Endometrial microvascular endothelial cells (primary cell): ENCODE data around the gene SLC15A1. TPM values are rescaled to one million over a fixed set of nuclear protein-coding genes. Genes with fewer than 3 reads are reported as not detected.

Experiments
- in situ Hi-C: cut with HindIII; loops from 2 replicates; pipeline ENCODE4 v1.10.0; 2017; ENCODE audit warnings: low sequenced_read_pairs, low pct_unique_long_range_greater_than_20kb; ENCODE audit errors: inconsistent ontology term
- total RNA-seq: library from RNA; depleted of rRNA; stranded (reverse); fragments of >200 nt; gene quantifications from one replicate; pipeline ENCODE4 v1.2.3, GENCODE V29; 2015; ENCODE audit errors: inconsistent ontology term

The SLC15A1 gene
- total RNA-seq, 1 donor from 2014 or later = not detected

DNA sequence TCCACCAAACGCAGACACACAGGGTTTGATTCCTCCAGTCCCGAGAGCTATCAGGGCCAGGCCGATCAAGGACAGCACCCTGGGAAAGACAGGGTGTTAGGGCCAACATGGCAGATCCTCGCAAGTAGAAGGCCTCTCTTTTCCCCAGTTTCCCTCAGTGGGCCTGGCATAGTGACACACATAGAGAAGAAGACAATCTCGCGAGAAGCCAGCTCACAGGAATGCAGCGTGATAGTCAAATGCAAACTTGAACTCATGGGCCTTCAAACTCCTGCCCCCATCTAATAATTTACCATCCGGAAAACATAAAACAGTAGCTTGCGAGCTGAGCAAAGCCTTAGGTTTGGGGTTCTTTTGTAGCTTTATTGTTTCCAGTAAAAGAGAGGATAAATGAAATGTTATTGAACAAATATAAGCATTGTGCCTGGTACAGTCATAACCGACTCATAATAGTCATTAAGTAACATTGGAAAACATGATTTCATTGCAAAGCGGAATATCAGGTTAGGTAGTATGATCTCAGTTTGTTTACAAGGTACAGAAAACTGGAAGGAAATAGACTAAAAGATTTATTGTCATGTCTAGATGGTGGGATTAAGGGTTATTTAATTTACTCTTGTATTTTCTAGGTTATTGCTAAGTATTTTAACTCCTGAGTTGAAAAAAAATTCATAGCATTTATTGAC, 30.5 kb downstream of the SLC15A1 start:
- in situ Hi-C loops = no loop called here

DNA sequence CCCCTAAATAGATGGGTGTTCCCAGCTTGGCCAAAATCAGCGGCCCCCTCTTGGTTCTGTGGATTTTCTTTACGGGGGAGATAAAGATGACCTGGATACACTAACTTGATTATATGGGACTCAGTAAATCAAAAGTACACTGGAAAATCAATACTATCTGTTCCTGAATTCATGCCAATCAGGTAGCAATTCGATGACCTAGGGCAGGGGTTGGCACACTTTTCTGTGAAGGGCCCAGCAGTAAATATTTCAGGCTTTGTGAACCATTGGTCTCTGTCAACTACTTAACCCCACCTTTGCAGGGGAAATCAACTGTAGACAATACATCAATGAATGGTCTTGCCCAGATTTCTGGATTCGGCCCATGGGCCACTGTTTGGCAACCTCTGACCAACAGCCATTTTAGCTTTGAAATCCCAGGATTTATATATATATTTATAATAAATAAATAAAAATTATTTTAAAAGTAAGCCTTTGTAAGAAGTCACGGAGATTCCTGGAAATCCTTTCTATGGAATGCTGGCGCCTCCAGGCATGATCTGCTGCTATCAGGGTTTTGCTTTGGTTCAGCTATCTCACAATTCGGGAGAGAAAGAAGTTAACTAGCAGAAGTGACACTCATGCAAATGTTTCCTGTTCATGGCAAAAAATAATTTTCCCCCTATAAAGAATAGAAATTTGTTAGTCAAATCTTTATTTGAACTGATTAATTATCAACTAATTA, 32.8 kb downstream of the SLC15A1 start:
- in situ Hi-C loops = no loop called here

DNA sequence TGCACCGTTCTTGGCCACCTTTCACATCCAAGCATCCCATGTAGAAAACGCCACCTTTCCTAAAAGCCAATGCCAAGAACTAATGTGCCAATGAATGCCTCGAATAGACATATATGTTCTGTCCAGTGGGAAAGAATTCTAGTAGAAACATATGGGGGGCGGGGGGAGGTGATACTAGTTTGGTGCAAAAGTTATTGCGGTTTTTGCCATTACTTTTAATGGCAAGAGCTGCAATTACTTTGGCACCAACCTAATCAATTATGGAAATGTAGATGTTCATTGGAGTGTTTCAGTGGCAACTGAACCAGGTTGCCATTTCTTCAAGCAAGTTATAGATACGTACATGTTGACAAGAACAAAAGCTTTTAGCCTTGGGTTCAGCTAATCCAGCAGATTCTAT, 34.6 kb downstream of the SLC15A1 start:
- in situ Hi-C loops = no loop called here

DNA sequence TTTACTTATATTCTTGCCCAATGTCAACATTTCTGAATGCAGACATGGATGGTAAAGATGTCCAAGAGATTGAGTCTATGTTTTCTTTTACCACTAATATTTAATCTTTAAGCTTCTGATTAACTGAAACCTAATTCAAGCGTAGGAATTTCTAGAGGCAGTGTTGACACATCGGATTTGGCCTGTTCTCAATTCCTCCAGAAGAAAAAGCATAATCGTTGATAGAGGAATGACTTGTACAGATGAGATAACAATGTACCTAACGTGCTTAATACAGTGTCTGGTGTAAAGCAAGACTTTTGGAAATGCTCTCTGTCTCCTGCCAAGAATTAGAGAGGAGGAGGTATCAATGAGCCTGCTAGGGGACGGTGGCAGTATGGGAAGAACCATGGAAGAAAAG, 35.2 kb downstream of the SLC15A1 start:
- in situ Hi-C loops = no loop called here

DNA sequence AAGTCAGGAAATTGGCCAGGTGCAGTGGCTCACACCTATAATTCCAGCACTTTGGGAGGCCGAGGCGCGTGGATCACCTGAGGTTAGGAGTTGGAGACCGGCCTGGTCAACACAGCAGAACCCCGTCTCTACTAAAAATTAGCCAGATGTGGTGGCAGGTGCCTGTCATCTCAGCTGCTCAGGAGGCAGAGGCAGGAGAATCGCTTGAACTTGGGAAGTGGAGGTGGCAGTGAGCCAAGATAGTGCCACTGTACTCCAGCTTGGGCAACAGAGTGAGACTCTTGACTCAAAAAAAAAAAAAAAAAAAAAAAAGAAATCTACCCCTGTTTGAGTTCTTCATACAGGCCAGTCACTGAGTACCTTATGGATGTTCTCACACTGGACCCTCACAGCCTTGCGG, 42.0 kb downstream of the SLC15A1 start:
- in situ Hi-C loops = no loop called here

DNA sequence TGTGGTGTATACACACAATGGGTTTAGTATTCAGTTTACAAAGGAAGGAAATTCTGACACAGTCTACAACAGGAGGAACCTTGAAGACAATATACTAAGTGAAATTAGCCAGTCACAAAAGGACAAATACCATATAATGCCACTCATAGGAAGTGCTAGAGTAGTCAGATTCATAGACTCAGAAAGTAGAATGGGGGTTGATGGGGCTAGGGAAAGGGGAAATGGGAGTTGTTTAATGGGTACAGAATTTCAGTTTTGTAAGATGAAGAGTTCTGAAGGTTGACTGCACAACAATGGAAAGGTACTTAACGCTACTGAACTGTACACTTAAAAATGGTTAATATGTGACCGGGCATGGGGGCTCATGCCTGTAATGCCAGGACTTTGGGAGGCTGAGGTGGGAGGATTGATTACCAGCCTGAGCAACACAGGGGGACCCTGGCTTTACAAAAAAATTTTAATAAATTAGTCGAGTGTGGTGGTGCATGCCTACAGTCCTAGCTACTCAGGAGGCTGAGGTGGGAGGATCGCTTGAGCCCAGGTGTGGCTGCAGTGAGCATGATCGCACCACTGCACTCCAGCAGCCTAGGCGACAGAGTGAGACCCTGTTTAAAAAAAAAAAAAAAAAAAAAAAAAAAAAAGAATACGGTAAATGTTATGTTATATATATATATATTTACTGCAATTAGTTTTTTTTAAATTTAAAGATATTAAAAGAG, 45.0 kb downstream of the SLC15A1 start:
- in situ Hi-C loops = no loop called here

DNA sequence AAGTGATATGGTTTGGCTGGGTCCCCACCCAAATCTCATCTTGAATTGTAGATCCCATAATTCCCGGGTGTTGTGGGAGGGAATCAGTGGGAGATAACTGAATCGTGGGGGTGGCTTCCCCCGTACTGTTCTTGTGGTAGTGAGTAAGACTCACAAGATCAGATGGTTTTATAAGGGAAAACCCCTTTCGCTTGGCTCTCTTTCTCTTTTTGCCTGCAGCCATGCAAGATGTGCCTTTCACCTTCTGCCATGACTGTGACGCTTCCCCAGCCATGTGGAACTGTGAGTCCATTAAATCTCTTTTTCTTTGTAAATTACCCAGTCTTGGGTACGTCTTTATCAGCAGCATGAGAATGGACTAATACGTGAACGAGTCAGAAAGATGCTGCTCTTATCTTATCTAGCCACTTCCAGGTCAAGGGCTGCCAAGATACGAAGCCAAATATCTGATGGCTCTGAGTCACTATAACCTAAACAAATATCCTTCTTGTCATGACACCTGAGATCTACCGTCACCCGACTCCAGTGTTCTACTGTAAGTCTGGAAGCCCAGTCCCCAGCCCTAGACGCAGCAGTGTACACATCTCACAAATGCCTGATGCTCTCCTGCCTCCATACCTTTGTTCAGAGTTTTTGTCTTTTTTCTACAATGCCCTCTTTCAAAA, 45.9 kb downstream of the SLC15A1 start:
- in situ Hi-C loops = no loop called here

DNA sequence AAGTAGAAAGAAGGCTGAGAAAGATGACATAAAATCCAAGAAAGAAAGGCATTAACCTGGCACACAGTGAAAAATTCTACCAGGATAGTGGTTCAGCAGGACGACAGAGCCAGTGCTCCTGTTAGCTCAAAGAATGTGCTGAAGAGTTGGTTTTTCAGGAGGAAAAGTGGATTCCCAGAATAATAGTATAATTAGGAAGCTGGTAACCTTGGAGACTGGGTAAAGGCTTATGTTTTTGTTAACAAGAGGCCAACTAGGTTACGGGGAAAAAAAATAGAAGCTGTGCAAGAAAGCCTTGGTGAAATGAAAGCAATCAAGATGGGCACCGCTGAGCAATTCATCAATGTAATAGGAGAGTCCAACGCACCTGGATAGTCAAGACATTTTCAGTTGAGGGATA, 54.7 kb downstream of the SLC15A1 start:
- in situ Hi-C loops = no loop called here

DNA sequence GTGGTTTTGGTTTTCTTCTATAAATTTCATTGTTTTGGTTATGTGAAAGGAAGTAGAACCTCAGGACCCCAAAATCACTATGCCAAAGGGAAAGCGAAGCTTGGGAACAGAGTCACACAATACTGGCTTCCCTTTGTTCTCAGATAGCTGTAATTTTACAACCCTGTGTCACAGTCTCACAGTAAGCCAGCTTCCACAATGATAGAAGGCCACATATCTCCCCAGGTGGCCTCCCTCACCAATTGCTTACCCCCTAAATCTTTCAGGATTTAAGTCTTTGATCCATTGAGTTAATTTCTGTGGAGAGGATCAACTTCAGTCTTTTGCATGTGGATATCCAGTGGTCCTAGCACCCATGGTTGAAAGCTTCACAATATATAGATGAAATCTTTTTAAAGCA, 58.7 kb downstream of the SLC15A1 start:
- in situ Hi-C loops = no loop called here

DNA sequence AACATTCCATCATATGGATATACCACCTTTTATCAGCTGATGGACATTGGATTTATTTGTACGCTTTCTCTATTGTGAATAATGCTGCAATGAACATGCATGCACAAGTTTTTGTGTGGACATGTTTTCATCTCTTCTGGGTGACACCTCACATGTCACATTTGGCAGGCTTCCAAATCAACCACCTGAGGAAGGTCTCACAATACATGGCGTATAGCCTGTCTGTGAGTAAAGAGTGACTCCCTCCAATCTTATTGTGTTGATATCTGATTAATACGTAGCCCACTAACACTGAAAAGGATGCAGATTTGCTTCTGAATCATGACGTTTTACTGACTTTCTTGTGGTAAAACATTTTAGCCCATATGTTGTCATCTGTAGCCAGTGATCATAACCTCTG, 61.1 kb downstream of the SLC15A1 start:
- in situ Hi-C loops = no loop called here

DNA sequence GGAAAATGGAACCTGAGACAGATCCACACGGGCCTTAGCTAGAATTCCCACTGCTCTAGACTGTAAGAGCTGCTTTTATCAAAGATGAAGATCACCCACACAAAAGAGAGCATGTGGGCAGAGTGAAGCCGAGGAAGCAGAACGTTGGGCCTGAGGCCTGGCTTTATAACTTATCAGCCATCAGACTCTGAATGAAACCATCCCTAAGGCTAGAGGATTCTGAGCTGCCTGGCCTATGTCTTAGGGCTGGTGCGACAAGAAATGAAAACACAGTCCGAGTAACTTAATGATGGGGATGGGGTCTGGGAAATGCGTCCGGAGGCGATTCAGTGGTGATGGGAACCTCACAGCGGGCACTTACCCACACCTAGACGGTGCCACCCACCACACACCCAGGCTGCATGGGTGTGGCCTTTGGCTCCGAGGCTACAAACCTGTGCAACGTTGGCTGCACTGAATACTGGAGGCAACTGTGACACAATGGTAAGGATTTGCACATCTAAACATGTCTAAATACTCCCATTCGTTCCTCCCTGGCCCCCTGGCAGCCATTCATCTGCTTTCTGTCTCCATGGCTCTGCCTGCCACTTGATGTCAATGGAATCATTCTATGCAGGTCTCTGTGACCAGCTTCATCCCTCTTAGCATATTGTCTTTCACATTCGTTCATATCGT, 62.0 kb downstream of the SLC15A1 start:
- in situ Hi-C loops = no loop called here

DNA sequence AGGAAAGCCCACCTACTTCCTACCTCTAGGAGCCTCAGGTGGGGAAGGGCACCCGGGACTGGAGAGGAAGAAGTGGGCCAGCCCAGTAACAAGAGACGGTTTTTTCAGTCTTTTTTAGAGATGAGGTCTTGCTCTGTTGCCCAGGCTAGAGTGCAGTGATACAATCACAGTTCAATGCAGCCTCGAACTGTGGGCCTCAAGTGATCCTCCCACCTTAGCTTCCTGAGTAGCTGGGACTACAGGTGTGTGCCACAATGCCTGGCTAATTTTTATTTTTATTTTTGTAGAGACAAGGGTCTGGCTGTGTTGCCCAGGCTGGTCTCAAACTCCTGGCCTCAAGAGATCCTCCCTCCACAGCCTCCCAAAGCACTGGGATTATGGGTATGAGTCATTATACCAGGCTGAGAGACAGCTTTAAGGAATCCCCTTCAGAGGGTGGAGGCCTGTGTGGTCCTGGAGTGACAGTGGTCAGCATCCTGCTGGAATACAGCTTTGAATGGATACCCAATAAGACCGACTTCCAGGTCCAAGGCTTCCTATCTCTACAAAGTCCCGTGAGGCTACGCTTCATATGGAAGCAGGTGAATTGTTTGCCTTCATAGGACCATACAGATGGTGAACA, 63.0 kb downstream of the SLC15A1 start:
- in situ Hi-C loops = no loop called here

DNA sequence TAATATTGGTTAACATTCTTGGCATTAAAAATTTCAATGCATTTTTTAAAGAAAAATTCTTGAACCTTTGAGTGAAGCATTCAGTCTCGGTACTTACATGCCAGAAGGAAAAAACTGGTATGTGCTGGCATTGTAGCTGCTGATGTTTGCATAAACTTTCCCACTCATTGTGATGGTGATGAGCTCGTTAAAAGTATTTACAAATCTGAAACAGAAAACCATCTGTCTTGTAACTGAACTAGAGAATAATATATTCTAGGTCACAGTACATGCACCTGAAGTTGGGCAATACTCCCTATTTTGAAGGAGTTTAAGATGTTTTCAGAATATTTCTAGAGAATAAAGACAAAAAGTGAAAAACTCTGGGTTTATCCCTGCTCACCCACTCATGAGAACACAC, 64.1 kb downstream of the SLC15A1 start:
- in situ Hi-C loops = no loop called here

DNA sequence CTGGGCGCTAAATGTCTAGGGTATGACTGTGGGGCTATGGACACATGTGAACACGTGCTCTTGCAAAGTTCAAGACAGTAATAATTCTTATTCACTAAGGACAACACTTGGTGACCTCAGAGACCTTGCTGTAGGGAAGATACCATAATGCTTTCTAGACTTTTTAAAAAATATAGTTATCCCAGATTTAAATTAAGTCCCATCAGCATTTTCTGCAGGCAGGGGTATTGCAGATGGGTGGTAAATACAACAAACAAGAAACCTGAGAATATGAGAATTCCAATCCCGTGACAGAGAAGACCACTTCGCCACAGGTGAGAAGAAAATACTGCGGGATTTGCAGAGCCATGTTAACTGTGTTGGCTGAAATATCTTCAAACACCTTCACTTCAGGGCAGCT, 65.2 kb downstream of the SLC15A1 start:
- in situ Hi-C loops = no loop called here

DNA sequence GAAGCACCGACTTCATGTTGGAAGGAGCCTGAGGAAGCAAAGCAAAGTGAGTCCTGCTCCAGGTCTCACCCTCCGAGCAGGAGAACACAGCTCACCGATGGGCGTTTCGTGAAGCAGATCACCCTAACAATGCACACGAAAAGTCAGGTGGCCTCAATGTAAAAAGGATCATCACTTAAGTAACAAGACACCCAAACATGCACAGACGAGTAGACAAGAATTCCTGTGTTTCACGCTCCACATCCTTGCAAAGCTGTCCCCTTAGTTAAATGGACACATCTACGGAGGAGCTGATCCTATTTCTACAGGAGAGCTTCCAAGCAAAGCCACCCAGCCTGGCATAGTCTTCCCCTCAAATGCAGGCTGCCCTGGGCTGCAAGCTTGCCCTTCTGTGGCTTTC, 66.2 kb downstream of the SLC15A1 start:
- in situ Hi-C loops = no loop called here

DNA sequence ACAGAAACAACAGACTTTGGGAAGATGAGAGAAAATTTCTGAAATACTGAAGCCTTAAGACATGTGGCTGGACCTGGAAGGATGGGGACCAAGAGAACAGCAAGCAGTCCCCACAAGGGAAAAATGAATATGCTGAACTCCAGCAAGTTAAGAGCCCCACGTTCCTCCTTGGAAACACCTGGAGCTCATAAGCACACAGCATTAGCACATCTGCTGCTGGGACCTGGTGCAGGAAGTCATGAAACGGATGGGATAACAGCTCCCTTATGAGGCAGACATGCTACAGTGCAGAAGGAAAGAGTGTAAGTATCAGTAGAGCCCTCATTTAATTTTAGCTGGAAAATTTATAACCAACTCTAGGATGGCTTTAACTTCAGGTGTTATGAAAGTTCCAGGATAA, 67.3 kb downstream of the SLC15A1 start:
- in situ Hi-C loops = no loop called here

DNA sequence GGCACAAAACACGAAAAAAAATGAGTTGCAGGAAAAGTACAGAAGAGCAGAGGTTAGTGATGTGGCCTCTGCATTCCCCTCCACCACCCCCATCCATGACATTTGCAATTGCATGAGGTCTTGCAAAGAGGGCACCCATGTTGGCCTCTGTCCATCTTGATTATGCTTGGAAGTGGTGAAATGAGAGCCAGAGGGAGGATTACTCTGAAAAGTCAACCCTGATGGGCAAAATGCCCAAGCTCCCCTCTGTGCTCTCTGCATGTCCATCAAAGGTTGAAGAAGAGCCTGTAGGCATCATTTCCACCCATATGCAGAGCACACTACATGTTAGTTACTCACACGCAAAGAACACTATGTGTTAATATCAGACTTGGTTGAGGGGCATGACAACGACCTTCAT, 71.4 kb downstream of the SLC15A1 start:
- in situ Hi-C loops = no loop called here

DNA sequence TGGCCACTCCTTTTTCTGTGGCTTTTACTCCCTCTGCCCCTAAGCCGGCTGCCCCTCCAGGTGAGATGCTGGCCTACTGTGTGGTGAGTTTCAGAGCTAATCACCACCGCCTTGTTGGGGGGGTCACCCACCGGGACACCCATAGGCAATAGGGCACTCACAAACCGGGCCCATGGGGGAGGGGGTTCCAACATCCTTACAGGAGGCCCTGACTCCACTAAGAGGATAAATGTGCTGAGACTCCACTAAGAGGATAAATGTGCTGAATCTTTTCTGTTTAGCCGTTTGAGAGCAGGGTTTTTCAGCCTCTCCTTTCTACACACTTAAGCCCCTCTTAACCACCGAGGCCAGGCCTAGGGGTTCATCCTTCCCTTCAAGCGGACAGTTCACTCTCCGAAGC, 73.7 kb downstream of the SLC15A1 start:
- in situ Hi-C loops = no loop called here

DNA sequence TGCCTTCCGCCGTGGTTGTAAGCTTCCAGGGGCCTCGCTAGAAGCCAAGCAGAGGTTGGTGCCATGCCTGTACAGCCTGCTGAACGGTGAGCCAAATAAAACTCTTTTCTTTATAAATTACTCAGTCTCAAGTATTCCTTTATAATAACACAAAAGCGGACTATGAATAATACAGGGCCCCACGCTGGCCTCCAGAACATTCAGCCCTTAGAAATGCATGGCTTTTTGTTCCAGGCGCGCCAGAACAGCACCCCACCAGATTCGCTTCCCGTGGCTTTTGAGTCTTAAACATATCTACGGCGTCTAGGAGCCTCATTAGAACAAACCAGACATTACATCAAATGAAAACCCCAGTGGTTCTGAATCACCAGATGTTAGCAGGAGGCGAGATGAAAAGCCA, 75.1 kb downstream of the SLC15A1 start:
- in situ Hi-C loops = no loop called here
